Hematopoietic multipotent progenitor cell treated with erythropoietin and hydrocortisone succinate and interleukin-3 and kit ligand, for 6 days (in vitro differentiated cells): Measurements from ENCODE around the gene SDK1.
"Not testable (repeated sequence)": the region's sequence is repeated elsewhere in the genome, so short reads cannot be mapped to it uniquely, and the experiment has no call there.

ENCODE experiments used
- DNase-seq: peaks from one replicate; pipeline ENCODE4 v3.0.0-alpha.2; 2015

The SDK1 gene

GRCh38 chr7:3747467-3747866 is 446.4 kb downstream of the SDK1 start:
- no peak for DNase-seq

- no peak for DNase-seq
These were observed 447.3 kb downstream of the SDK1 start for GRCh38 chr7:3748389-3748788.

- DNase-seq, result no peak
These were observed 452.8 kb downstream of the SDK1 start for GRCh38 chr7:3753868-3754267.

GRCh38 chr7:3754493-3755341 is 453.7 kb downstream of the SDK1 start:
- DNase-seq, result no peak

- not testable (repeated sequence) for DNase-seq
These were observed 454.9 kb downstream of the SDK1 start for GRCh38 chr7:3755778-3756453.

GRCh38 chr7:3757059-3757458 is 456.0 kb downstream of the SDK1 start:
- DNase-seq, result no peak

GRCh38 chr7:3760651-3761050 is 459.6 kb downstream of the SDK1 start:
- no peak for DNase-seq

GRCh38 chr7:3762146-3762831 is 461.2 kb downstream of the SDK1 start:
- no peak for DNase-seq

- DNase-seq, result no peak
These were observed 467.1 kb downstream of the SDK1 start for GRCh38 chr7:3767917-3768777.

GRCh38 chr7:3771906-3772305 is 470.9 kb downstream of the SDK1 start:
- DNase-seq, result no peak

- no peak for DNase-seq
These were observed 477.3 kb downstream of the SDK1 start for GRCh38 chr7:3778345-3778744.

GRCh38 chr7:3780016-3780415 is 479.0 kb downstream of the SDK1 start:
- no peak for DNase-seq

GRCh38 chr7:3780525-3780924 is 479.5 kb downstream of the SDK1 start:
- DNase-seq, result no peak

- DNase-seq, result no peak
These were observed 480.6 kb downstream of the SDK1 start for GRCh38 chr7:3781607-3782006.

- no peak for DNase-seq
These were observed 486.7 kb downstream of the SDK1 start for GRCh38 chr7:3787717-3788264.

GRCh38 chr7:3790803-3791202 is 489.8 kb downstream of the SDK1 start:
- DNase-seq, result no peak

GRCh38 chr7:3791327-3791726 is 490.3 kb downstream of the SDK1 start:
- DNase-seq, result no peak

GRCh38 chr7:3795141-3795540 is 494.1 kb downstream of the SDK1 start:
- no peak for DNase-seq

GRCh38 chr7:3795781-3796180 is 494.7 kb downstream of the SDK1 start:
- no peak for DNase-seq

GRCh38 chr7:3805151-3805550 is 504.1 kb downstream of the SDK1 start:
- DNase-seq, result no peak

- no peak for DNase-seq
These were observed 505.5 kb downstream of the SDK1 start for GRCh38 chr7:3806516-3806915.

GRCh38 chr7:3807824-3808223 is 506.8 kb downstream of the SDK1 start:
- DNase-seq, result no peak

- DNase-seq, result no peak
These were observed 520.4 kb downstream of the SDK1 start for GRCh38 chr7:3821488-3821887.
